ENCODE measurements around the gene PIK3C2B.

- TF ChIP-seq POLR2AphosphoS5 (IDR thresholded peaks at IDR 0.05), result no peak
- TF ChIP-seq REST (IDR thresholded peaks at IDR 0.05; ENCODE audit: borderline replicate concordance), result no peak
- no peak for TF ChIP-seq CTCF (IDR thresholded peaks at IDR 0.05; ENCODE audit: poor library complexity, severe bottlenecking)
- no peak for TF ChIP-seq EZH2 (IDR thresholded peaks at IDR 0.05; ENCODE audit: borderline replicate concordance, insufficient read depth, low read length, poor library complexity, severe bottlenecking)
- no peak for TF ChIP-seq SMC3 (conservative IDR thresholded peaks at IDR 0.05; ENCODE audit: poor library complexity)
- TF ChIP-seq EP300 (conservative IDR thresholded peaks at IDR 0.05; ENCODE audit: poor library complexity, severe bottlenecking), result no peak
- no peak for TF ChIP-seq RAD21 (conservative IDR thresholded peaks at IDR 0.05)
These were observed 7.6 kb upstream of the PIK3C2B start for GRCh38 chr1:204502241-204502640.

Measured in neural cell (in vitro differentiated cells).